HepG2 (cell line): ENCODE measurements around the gene YIF1A. TPM values are rescaled to one million over a fixed set of nuclear protein-coding genes. Genes with fewer than 3 reads are reported as not detected.
A peak's percentile ranks its signal among the peaks of the same experiment; 100 is the strongest.

ENCODE experiments used
- AGO2 ChIP-seq: fragments of 200-400 bp; formaldehyde crosslinking; optimal IDR thresholded peaks from 2 replicates; pipeline ENCODE3; 2017; ENCODE audit warnings: mild to moderate bottlenecking, low read depth, low read length, moderate library complexity
- ASH2L ChIP-seq: fragments of 300-600, 200-600 bp; sonication (generic); IDR thresholded peaks from 2 replicates; pipeline ENCODE4 v1.7.0; 2017; ENCODE audit warnings: low read depth, mild to moderate bottlenecking, moderate library complexity, mixed read lengths, low read length; ENCODE audit not compliant: insufficient read length
- BATF2 ChIP-seq: sonication (generic); formaldehyde crosslinking; IDR thresholded peaks from 2 replicates; pipeline ENCODE4 v1.8.0; 2022; ENCODE audit warnings: mild to moderate bottlenecking, missing genetic modification reagents, moderate library complexity
- DNMT1 ChIP-seq: sonication (generic); formaldehyde crosslinking; IDR thresholded peaks from 2 replicates; pipeline ENCODE4 v1.5.1; 2020; ENCODE audit warnings: mild to moderate bottlenecking, missing genetic modification reagents
- EHMT2 ChIP-seq: fragments of 200-600 bp; sonication (generic); IDR thresholded peaks from 2 replicates; pipeline ENCODE4 v1.7.0; 2017; ENCODE audit warnings: antibody characterized with exemption, low read depth, low read length, borderline replicate concordance
- FOXJ3 ChIP-seq: sonication (generic); formaldehyde crosslinking; IDR thresholded peaks from 2 replicates; pipeline ENCODE4 v1.4.0; 2020; ENCODE audit warnings: missing genetic modification reagents, mild to moderate bottlenecking, borderline replicate concordance
- GFI1 ChIP-seq: sonication (generic); formaldehyde crosslinking; IDR thresholded peaks from 2 replicates; pipeline ENCODE4 v1.5.0; 2020; ENCODE audit warnings: missing genetic modification reagents, mild to moderate bottlenecking, borderline replicate concordance
- GPN1 ChIP-seq: sonication (generic); formaldehyde crosslinking; IDR thresholded peaks from 2 replicates; pipeline ENCODE4 v1.5.1; 2020; ENCODE audit warnings: missing genetic modification reagents, borderline replicate concordance
- HMGXB3 ChIP-seq: sonication (generic); formaldehyde crosslinking; IDR thresholded peaks from 2 replicates; pipeline ENCODE4 v1.4.0; 2020; ENCODE audit warnings: missing genetic modification reagents, borderline replicate concordance
- IKZF5 ChIP-seq: IDR thresholded peaks from 2 replicates; pipeline ENCODE4 v1.6.1; 2018; ENCODE audit warnings: missing genetic modification reagents, mild to moderate bottlenecking, missing compliant biosample characterization
- NR0B2 ChIP-seq: sonication (generic); formaldehyde crosslinking; IDR thresholded peaks from 2 replicates; pipeline ENCODE4 v1.4.0; 2020; ENCODE audit warnings: mild to moderate bottlenecking, missing genetic modification reagents
- RBM39 ChIP-seq: fragments of 200-400 bp; formaldehyde crosslinking; IDR thresholded peaks from one replicate; pipeline ENCODE4 v1.6.1; 2018; ENCODE audit warnings: antibody characterized with exemption, mild to moderate bottlenecking, low read depth, low read length; ENCODE audit not compliant: poor library complexity, severe bottlenecking
- REL ChIP-seq: sonication (generic); formaldehyde crosslinking; conservative IDR thresholded peaks from 2 replicates; pipeline ENCODE4 v1.8.0; 2022; ENCODE audit warnings: mild to moderate bottlenecking, missing genetic modification reagents, moderate library complexity
- SMARCE1 ChIP-seq: fragments of 450-650 bp; IDR thresholded peaks from 2 replicates; pipeline ENCODE4 v1.6.1; 2017; ENCODE audit warnings: borderline replicate concordance
- TBX3 ChIP-seq: fragments of 450-650 bp; IDR thresholded peaks from 2 replicates; pipeline ENCODE4 v1.6.1; 2017; ENCODE audit warnings: antibody characterized with exemption, mild to moderate bottlenecking, inconsistent platforms, borderline replicate concordance
- ZC3H13 ChIP-seq: sonication (generic); formaldehyde crosslinking; IDR thresholded peaks from 2 replicates; pipeline ENCODE4 v1.8.1; 2023; ENCODE audit warnings: mild to moderate bottlenecking, missing genetic modification reagents, moderate library complexity
- ZNF138 ChIP-seq: sonication (generic); formaldehyde crosslinking; IDR thresholded peaks from 2 replicates; pipeline ENCODE4 v1.5.0; 2020; ENCODE audit warnings: mild to moderate bottlenecking, low read depth, missing genetic modification reagents
- ZNF230 ChIP-seq: sonication (generic); formaldehyde crosslinking; IDR thresholded peaks from 2 replicates; pipeline ENCODE4 v1.4.0; 2020; ENCODE audit warnings: mild to moderate bottlenecking, missing genetic modification reagents
- ZNF235 ChIP-seq: sonication (generic); formaldehyde crosslinking; IDR thresholded peaks from 2 replicates; pipeline ENCODE4 v1.8.1; 2023; ENCODE audit warnings: mild to moderate bottlenecking, missing genetic modification reagents, borderline replicate concordance
- ZNF282 ChIP-seq: fragments of 450-650 bp; IDR thresholded peaks from 2 replicates; pipeline ENCODE4 v1.6.1; 2018; ENCODE audit not compliant: partially characterized antibody
- ZNF33A ChIP-seq: sonication (generic); formaldehyde crosslinking; IDR thresholded peaks from 2 replicates; pipeline ENCODE4 v1.5.1; 2020; ENCODE audit warnings: missing genetic modification reagents, mild to moderate bottlenecking, moderate library complexity, borderline replicate concordance
- ZNF34 ChIP-seq: sonication (generic); formaldehyde crosslinking; IDR thresholded peaks from 2 replicates; pipeline ENCODE4 v1.4.0; 2020; ENCODE audit warnings: mild to moderate bottlenecking, missing genetic modification reagents, borderline replicate concordance
- polyA plus RNA-seq, 8 experiments: library from polyadenylated mRNA; depleted of rRNA in 3 of 8; stranded (reverse) in 7 of 8; unstranded in 1 of 8; fragments of >200 nt; fragmentation: Illumina TruSeq in 4 of 8; extraction: Trizol in 4 of 8; gene quantifications; 2 replicates each; pipeline versions ENCODE4 v1.2.1 to v1.2.3, GENCODE V29; 2011 to 2016; ENCODE audit warnings: low read depth in 4 of 8, missing spikeins in 1 of 8, mixed read lengths in 1 of 8; ENCODE audit not compliant: insufficient read depth in 1 of 8
- total RNA-seq, 5 experiments: library from RNA; depleted of rRNA; stranded (reverse); fragments of >200 nt; fragmentation: Illumina TruSeq; extraction: Trizol; gene quantifications; 2 replicates each; pipeline ENCODE4 v1.2.3, GENCODE V29; 2016; ENCODE audit warnings: low read depth in 1 of 5

YIF1A gene
- total and polyA plus RNA-seq, 2 of the 13 experiments (the other 11 are each of a cell fraction or from before 2014, with no cell fraction given), result 133 to 145 TPM

- TF ChIP-seq HMGXB3 (CRISPR knock-in tag), result peak; percentile 81; the same call in 1 of the 2 replicates
- TF ChIP-seq ZNF235, result 0 out of 2 replicates have a peak, but pooled peaks have one; percentile 78
- no peak; the same call in 1 of the 2 replicates for TF ChIP-seq FOXJ3 (CRISPR knock-in tag)
- TF ChIP-seq ASH2L, result no peak
- peak; percentile 66; the same call in 1 of the 2 replicates for TF ChIP-seq GFI1 (CRISPR knock-in tag)
- TF ChIP-seq EHMT2, result no peak
- TF ChIP-seq RBM39, result no peak
- peak; percentile 91 for TF ChIP-seq ZNF230 (CRISPR knock-in tag)
- TF ChIP-seq ZNF138 (CRISPR knock-in tag), result no peak; the same call in 1 of the 2 replicates
- TF ChIP-seq ZNF33A (CRISPR knock-in tag), result no peak
- TF ChIP-seq TBX3, result no peak
- no peak for TF ChIP-seq DNMT1 (CRISPR knock-in tag)
- no peak for TF ChIP-seq SMARCE1
- TF ChIP-seq REL (CRISPR knock-in tag), result peak; percentile 86
- 0 out of 2 replicates have a peak, but pooled peaks have one; percentile 14 for TF ChIP-seq ZNF34 (CRISPR knock-in tag)
- peak; percentile 94; the same call in 1 of the 2 replicates for TF ChIP-seq ZC3H13 (CRISPR knock-in tag)
- TF ChIP-seq AGO2, result peak; percentile 82
- TF ChIP-seq GPN1 (CRISPR knock-in tag), result peak; percentile 90
- peak; percentile 22; the same call in 1 of the 2 replicates for TF ChIP-seq IKZF5 (CRISPR knock-in tag)
- TF ChIP-seq NR0B2, result peak; percentile 58; the same call in 1 of the 2 replicates
- no peak for TF ChIP-seq ZNF282
- TF ChIP-seq BATF2, result peak; percentile 66; the same call in 1 of the 2 replicates
Measured at GRCh38 chr11:66289548-66290329, 796 bp upstream of the YIF1A start (continued).
